Urothelium cell line (cell line): Measurements from ENCODE around the gene SRD5A1.

ENCODE experiments used
- DNase-seq: peaks from one replicate; pipeline ENCODE4 v3.0.0; 2011; ENCODE audit warnings: low spot score, mixed read lengths
- FAIRE-seq: peaks from 2 replicates; lab custom pipeline; 2011; peaks lifted over from hg19 to GRCh38; lab: Jason Lieb, UNC

Gene SRD5A1, protein sequence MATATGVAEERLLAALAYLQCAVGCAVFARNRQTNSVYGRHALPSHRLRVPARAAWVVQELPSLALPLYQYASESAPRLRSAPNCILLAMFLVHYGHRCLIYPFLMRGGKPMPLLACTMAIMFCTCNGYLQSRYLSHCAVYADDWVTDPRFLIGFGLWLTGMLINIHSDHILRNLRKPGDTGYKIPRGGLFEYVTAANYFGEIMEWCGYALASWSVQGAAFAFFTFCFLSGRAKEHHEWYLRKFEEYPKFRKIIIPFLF

DNA sequence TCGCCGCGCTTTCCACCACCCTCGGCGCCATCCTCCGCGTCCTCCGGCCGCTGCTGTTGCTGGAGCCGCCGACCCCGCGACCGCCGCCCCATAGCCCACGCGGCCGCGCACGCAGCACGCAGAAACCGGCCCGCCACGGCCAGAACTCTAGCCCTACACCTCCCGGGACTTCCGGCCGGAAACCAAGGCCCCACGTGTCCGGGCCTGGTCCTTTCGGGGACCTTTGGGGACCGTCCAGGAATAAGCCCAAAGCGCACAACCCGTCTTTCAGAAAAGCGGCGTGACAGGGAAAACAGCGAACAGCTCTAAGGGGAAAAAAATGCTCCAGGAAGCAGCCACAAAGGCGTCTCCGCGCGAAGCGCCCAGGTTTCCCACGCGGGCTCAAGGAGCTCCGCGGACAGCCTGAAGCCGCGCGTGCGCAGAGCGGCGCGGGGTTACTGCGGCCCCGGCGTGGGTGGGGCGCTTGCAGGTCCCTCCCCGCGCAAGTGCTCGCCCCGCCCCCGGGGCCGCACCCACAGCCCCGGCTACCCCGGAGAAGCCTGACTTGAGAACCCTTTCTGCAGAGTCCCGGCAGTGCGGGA lies at the start of gene SRD5A1, which contains the start of gene NSUN2:
Gene SRD5A1 (plus strand): TSS at position 553 of the 581 bp plus-strand sequence. CDS start 137 bp downstream, outside the sequence.
Gene NSUN2 (minus strand): TSS at position 157 of the 581 bp plus-strand sequence. CDS start 65 bp downstream, at position 92.
- FAIRE-seq (no peak), DNase-seq (peak; percentile 99)

DNA sequence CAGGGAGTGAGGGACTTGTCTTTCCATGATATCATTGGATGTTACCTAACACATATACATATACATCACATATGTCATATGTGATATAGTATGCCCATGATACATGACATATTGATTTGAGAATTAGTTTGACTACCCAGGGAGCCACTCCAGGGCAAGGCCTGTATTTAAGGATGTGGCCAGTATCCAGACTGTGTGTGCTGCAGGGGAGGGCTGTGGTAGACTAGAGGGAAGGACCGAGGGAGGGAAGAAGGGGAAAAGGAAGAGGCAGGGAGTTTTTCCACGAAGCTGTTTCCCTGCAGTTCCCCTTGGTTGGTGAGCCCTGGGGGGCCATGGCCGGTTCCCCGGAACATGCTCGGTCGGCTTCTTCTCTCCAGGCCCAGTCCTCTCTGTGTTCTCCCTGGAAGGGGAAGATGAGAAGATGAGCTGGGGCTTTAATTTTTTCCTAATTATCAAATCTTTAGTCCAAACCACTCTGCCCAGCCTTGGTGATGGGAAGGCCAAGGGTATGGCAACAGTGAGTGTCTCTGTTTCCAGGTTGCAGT lies 49.1 kb upstream of the SRD5A1 start:
- no peak for FAIRE-seq
- DNase-seq, result no peak

DNA sequence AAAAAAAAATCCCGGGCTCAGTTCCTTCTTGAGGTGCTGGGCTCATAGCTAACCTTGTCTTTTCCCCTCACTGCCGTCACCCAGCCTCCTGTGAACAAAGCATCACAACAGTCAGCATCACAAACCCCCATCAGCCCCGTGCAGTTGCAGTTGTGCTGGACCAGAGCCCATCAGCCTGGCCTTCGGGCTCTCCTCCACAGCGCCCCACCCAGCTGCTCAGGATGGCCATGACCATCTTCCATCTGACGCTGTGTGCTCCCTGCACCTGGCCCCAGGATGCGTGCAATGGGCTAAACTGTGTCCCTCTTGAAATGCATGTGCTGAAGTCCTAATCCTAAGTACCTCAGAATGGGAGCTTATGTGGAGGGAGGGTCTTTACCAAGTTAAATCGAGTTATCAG lies 48.5 kb upstream of the SRD5A1 start:
- DNase-seq, result no peak
- FAIRE-seq, result no peak

DNA sequence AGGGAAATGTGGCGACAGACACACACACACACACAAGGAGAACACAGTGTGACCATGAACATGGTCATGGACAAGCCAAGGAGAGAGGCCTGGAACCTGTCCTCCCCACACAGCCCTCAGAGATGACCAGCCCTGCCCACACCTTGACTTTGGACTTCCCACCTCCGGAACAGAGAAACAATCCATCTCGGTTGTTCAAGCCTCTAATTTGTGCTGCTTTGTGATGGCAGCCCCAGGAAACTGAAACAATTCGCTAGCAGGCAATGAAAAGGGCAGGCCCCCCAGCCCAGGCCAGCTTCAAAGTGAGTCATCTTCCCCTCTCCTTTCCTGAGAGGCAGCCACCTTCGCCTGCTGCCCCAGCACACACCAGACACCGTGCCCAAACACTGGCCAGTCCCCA lies 48.1 kb upstream of the SRD5A1 start:
- no peak for DNase-seq
- FAIRE-seq, result peak; percentile 65

DNA sequence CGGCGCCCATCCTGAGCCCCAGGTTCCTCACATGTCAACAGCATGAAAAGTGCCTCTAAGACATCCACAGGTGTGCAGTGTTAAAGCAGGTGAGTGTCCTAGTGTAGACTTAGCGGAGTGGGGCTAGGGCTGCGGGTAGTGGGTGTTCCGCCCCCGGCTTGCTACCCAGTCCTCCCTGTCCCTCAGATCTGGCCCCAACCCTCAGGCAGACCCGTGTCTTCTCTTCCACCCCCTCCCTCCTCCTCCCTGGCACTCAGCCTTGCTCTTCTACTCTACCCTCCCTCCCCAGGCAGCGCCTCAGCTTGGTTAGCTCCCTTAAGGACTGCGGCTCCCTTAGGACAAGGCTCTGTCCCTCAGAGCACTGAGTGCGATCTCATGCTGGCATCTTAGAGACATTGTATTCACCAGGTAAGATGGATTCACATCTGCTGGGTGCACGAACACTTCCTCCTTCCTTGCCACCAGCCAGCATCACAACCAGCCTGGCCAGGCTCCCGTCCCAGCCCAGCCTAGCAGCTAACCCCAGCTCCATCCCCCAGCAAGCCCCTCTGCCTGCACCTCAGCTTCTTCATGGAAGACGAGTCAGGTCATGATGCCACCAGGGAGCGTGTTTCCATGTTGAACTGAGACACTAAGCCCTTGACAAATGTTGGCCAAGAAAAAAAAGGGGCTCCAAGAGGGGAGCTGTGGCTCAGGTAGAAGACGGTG lies 47.1 kb upstream of the SRD5A1 start:
- DNase-seq, result no peak
- FAIRE-seq, result no peak

DNA sequence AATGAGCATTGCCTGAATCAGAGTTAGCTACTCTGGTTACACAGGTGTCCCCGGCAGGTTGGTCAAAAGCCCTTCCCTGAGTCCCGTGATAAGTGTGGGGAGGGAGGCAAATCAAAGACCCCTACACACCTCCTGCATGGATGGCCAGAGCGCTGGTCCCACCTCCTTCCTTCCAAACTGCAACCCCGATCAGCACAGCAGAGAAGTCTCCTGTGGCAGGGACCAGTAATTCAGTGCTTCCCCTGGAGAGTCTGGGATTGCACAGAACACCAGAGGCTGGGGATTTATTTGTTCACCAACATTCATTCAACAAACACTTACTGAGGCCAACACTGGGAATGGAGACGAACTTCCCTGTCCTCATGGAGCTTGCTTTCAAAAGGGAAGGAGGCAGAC lies 46.6 kb upstream of the SRD5A1 start:
- DNase-seq (no peak), FAIRE-seq (no peak)

DNA sequence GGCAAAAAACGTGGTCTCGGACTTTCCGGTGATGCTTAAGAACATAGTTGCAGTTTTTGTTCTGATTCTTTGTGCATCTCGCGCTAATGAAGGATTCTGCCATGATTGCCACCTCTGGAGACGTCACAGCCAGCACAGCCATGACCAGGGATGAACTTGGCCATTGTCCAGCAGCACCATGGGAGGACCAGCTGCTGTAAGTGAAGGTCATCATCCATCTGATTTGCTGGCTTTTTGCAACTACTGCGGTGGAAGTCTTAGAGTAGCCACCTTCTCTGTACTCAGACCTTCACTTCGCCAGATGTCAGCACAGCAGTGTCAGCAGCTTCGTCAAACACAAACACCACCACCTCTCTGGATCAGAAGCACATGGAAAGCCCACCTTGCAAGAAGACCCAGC lies 46.1 kb upstream of the SRD5A1 start:
- FAIRE-seq, result peak; percentile 59

DNA sequence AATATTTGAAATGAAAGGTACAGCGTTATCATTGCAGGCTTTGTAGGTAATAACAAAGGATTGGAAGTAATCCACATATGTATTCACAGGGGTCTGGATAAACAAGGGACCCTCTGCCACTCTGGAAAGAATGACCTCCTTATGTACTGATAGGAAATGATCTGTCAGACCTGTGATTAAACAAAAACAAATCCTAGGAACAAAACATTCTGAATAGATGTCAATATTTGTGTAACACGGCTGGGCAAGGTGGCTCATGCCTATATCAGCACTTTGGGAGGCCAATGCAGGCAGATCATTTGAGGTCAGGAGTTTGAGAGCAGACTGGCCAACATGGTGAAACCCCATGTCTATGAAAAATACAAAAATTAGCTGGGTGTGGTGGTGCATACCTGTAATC lies 42.7 kb upstream of the SRD5A1 start:
- no peak for FAIRE-seq

More for the DNA sequence above, 46.1 kb upstream of the SRD5A1 start:
- DNase-seq, result no peak

DNA sequence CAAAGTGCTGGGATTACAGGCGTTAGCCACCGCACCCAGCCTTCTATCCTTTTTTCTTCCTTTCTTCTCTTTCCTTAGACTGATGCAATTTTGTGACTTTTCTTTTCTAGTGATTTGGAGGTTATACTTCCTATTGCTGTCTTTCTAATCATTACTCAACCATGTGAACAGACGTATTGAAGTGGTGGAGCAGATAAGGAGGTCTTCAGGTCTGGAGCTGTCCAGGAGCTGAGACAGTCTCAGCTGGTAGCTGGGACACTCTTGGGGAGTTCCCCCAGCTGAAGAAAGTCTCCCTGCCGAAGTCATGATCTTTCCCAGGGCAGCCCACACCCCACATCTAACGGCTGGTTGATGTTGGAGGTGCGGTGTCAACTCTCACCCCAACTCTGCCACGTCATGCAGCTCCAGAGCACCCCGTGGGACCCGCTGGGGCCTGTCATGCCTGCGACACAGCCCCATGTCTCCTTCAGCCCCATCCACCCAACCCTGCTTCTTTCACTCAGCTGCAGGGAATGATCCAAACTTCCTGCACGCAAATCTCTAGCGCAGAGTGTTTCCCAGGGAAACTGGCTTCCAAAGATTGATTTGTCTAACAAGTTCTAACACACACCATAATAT lies 41.5 kb upstream of the SRD5A1 start:
- FAIRE-seq (no peak), DNase-seq (no peak)

More for the DNA sequence above, 42.7 kb upstream of the SRD5A1 start:
- no peak for DNase-seq

DNA sequence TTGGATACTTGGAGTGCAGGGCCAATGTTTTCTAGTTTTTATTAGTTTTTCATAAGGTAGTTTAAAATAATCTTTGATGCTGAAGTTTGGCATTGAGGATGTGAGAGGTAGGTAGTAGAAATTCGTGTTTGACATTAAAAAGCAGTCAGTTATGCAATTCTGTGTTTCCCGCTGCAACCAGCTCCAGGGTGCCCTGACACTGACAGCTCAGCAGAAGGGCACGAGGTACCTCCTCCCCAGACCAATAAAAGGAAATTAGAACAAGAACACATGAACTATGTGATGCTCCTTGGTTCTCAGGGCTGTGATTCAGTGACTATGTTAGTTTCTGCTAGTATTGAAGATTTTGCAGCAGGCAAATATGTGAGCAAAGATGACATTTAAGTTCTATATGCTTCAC lies 40.6 kb upstream of the SRD5A1 start:
- no peak for FAIRE-seq

DNA sequence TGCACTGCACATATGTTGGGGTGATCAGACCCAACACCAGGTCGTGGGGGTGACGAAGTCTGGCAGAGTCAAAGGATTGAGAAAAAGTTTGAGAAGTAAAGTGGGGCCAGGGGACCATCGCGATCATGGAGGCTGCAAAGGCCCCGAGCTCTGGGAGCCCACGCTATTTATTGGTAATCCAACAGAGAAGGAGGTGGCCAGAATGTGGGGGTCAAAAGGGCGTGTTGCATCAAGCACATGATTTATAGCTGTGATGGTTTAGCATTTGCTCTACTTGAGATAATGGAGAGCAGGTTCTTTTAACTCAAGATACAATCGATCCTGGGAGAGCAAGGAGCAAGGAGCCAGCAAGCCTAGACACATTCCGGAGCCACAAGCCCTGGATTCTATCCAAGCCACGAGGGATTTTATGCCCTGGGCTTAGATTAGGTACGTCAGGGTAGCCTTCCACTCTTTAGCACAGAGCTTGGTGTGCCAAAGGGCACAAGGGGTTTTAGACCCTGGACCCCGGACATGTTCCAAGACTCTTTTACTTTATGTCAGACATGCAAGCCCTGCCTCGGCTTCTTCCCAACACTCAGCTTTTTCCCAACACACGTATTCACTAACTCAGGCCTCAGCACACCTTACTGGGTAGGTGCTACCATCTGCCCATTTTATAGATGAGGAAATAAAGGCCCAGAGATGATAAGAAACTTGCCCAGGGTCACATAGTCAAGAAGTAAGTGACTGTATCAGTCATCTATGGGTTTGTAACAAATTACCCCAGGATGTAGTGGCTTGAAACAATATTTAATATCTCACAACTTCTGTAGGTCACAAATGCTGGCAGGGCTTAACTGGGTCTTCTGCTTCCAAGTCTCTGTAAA lies 39.9 kb upstream of the SRD5A1 start:
- FAIRE-seq, result no peak

More for the DNA sequence above, 40.6 kb upstream of the SRD5A1 start:
- DNase-seq, result no peak

DNA sequence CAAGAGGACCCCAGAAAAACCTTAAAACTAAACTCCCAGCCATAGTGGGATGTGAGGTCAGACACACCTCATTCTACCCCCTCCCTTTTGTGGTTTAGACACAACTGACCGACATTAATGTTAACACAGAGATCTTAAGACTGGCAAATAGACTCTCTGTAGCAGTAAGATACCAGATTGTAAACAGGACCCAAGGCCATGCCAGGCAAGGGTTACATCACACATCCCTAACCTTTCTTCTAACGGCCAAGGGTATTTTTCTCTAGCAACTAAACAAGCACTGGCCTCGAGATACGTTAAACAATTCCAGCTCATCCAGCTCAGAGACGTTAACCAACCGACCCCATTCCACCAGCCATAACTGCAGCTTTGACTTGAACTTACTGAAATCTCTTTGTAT lies 39.2 kb upstream of the SRD5A1 start:
- DNase-seq (no peak), FAIRE-seq (no peak)

More for the DNA sequence above, 39.9 kb upstream of the SRD5A1 start:
- no peak for DNase-seq

DNA sequence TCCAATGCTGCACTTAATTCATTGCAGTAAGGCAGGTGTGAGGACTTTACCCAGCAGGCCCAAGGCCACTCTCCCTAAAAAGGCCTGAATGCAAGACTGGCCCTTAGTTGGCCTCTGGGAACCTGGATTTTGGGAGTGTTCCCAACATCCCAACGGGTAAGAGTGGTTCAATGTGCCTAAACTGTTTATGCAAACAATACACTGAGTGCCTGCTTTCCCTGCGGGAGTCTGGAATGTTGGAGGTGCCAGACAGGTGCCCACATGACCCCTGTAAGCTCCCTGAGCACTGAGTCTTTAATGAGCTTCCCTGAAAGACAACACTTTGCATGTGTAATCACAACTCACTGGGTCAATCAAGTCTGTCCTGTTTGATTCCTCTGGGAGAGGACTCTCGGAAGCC lies 37.8 kb upstream of the SRD5A1 start:
- FAIRE-seq (no peak), DNase-seq (no peak)

DNA sequence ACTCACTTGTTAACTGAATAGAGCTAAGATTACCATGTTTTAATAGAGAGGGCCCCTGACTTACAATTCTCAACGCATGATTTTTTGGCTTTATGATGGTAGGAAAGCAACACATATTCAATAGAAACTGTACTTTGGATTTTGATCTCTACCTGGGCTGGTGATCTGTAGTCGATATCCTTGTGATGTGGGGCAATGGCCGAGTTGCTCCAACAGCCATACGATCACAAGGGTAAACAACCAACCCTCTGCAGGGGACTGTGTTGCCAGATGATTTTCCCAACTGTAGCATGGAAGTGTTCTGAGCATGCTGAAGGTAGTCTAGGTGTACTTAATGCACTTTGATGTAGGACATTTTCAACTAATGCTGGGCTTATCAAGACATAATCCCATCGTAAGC lies 36.9 kb upstream of the SRD5A1 start:
- no peak for FAIRE-seq
- DNase-seq, result no peak

DNA sequence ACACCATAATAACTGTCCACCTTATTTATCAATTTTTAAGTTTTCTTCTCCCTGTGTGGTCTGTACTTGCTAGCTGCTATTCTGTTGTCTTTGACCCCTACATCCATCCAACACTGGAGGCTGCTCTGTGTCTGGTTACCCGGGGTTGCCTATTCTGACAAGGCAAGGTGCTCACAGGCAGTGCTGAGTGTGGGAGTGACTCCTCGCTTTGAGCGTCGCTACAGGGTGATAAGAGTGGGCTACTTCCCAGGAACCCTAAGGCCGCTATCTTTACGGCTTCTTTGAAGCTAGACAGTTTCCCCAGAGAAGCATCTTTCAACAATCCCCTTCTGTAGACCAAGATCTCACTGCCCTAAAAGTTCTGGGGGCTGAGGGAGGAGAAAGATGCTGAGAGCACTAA lies 35.7 kb upstream of the SRD5A1 start:
- FAIRE-seq, result no peak

DNA sequence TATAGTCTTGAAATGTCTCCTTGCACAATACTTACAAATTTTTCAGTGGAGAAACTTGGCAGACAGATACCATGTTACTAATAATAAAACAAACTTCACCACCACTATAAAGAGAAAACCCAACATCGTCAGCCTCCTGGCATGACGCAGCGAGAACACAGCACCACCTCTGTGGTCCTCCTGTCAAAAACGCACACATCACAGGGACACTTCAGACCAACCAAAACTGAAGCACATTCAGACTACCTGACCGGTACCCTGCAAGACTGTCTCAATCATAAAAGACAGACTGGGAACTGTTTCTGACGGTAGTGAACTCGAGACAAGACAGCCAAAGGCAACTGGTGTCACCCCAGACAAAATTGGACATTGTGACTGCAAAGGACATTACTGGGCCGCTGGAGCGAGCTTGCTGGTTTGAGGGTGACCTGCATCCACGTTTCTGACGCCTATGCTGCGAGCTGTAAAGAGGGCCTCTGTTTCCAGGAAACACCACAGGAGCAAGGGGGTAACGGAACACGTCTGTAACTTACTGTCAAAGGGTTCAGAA lies 34.8 kb upstream of the SRD5A1 start:
- no peak for FAIRE-seq

More for the DNA sequence above, 35.7 kb upstream of the SRD5A1 start:
- no peak for DNase-seq

DNA sequence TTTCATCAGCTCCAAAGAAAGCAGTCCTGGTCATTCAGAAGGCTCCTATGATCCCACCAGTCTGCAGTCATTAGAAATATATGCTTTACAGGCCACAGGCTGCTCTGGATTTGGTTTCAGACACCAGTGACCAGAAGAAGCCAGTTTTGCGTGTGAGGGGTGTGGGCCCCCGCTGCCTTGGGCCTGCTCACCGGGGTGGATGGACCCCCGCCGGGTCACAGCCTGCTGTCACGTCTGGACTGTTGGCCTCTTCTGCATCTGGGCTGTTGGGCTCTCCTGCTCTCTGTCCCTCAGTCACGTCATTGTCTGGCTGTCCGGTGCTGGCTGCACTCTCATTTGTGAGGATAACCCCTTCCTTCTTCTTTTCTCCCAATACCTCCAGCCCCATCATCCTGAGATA lies 33.5 kb upstream of the SRD5A1 start:
- no peak for FAIRE-seq
- DNase-seq, result no peak

More for the DNA sequence above, 34.8 kb upstream of the SRD5A1 start:
- no peak for DNase-seq

DNA sequence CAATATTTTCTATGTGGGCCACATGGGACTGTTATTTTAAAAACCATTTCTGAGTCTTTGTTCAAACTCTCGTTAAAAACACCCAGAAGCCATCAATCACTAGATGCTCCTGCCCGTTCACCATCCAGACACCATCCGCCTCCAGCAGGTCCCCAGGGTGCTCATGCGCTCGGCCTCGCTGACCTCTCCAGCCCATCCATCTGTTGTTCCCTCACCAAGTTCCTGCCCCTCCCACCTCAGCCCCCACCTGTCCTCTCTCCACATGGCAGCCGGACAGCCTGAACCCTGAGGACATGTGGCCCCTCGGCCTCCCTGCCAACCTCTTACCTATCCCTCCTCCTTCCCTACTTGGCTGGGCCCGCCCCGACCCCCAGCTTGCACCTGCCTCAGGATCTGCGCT lies 32.0 kb upstream of the SRD5A1 start:
- DNase-seq (no peak), FAIRE-seq (no peak)

DNA sequence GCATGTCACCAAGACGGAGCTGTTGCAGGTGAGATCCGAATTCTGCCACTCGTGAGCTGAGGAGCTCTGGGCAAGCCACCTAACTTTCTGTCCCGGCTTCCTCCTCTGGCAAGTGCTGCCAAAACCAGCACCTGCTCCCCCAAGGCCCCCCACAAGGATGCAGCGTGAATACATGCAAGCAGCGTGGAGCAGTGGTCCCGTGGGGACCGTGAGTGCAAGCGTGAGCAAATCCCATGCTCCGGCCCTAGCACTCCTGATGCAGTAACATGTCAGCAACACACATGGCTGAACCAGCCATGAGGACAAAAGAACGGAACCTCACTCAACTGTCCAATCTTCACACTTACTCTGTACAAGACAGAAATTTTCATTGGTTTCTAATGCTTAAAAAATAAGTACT lies 31.4 kb upstream of the SRD5A1 start:
- no peak for FAIRE-seq
- no peak for DNase-seq

DNA sequence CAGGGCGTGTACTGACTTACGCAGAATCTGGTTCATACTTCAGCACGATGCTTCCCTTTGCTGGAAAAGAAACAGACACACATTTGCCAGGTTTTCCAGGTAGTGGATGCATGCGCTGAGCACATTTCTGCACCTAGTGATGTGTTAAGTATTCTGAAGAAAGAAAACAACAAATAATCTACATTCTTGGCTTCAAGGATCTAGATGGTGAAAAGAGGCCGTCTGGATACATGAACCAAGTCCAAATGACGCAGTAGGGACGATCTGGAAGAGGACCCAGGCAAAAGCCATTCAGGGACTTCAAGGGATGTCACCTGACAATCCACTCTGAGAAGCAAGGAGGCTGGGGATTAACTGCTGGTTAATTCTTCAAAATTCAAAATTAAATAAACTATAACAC lies 30.8 kb upstream of the SRD5A1 start:
- FAIRE-seq (no peak), DNase-seq (no peak)
